H1 (cell line): ENCODE data around the gene PRKAB1. TPM values are rescaled to one million over a fixed set of nuclear protein-coding genes. Genes with fewer than 3 reads are reported as not detected.

Experiments
- CTCF ChIA-PET: fragments of 300-600 bp; sonication (Branson Sonifier 250); formaldehyde crosslinking; loops from one replicate; lab custom pipeline; 2021; ENCODE audit not compliant: partially characterized antibody; lab: Charles Lee
- POLR2A ChIA-PET: fragments of 300-600 bp; sonication (Branson Sonifier 250); formaldehyde crosslinking; loops from one replicate; lab custom pipeline; 2021; ENCODE audit warnings: inconsistent platforms; ENCODE audit not compliant: partially characterized antibody; lab: Charles Lee
- DNase-seq, 2 experiments: peaks; one replicate each; pipeline versions ENCODE4 v3.0.0 to v3.0.0-alpha.2; 2010 to 2022; ENCODE audit warnings: low spot score in 2 of 2, low read depth in 1 of 2, mixed read lengths in 1 of 2
- FAIRE-seq: peaks from 2 replicates; lab custom pipeline; 2011; peaks lifted over from hg19 to GRCh38; lab: Jason Lieb, UNC
- H2AFZ ChIP-seq: 2 replicates; pipeline ENCODE4 v1.8.1; 2012; ENCODE audit warnings: low read length, inconsistent platforms
- H2AK5ac ChIP-seq: 2 replicates; pipeline ENCODE4 v1.6.1; 2013; ENCODE audit warnings: low read depth, low read length
- H2BK120ac ChIP-seq: replicated peaks from 2 replicates; pipeline ENCODE3; 2013; ENCODE audit warnings: low read depth, low read length, inconsistent platforms
- H2BK12ac ChIP-seq: 2 replicates; pipeline ENCODE4 v1.6.1; 2013; ENCODE audit warnings: low read depth, low read length
- H2BK15ac ChIP-seq: 2 replicates; pipeline ENCODE4 v1.6.1; 2013; ENCODE audit warnings: low read length
- H2BK20ac ChIP-seq: 2 replicates; pipeline ENCODE4 v1.6.1; 2013; ENCODE audit warnings: low read length
- H2BK5ac ChIP-seq: 2 replicates; pipeline ENCODE4 v1.6.1; 2013; ENCODE audit warnings: low read depth, low read length
- H3K14ac ChIP-seq: 2 replicates; pipeline ENCODE4 v1.6.1; 2013; ENCODE audit warnings: inconsistent platforms; ENCODE audit not compliant: insufficient read length
- H3K18ac ChIP-seq: 2 replicates; pipeline ENCODE4 v1.6.1; 2013; ENCODE audit warnings: low read length; ENCODE audit errors: extremely low read depth
- H3K23ac ChIP-seq: 2 replicates; pipeline ENCODE4 v1.6.1; 2013; ENCODE audit warnings: inconsistent platforms; ENCODE audit not compliant: insufficient read length
- H3K23me2 ChIP-seq: 2 replicates; pipeline ENCODE4 v1.6.1; 2013; ENCODE audit warnings: low read depth, low read length
- H3K27ac ChIP-seq: 2 replicates; pipeline ENCODE4 v1.6.1; 2011; ENCODE audit warnings: low read depth, low read length, inconsistent platforms
- H3K27me3 ChIP-seq, 4 experiments: replicated peaks in 1 of 4; 1 replicate in 1 of 4; 2 replicates in 3 of 4; pipeline versions ENCODE4 v1.6.1 to v1.8.1; 2011 to 2013; ENCODE audit warnings: low read length in 3 of 4, mild to moderate bottlenecking in 3 of 4, inconsistent platforms in 2 of 4, mixed read lengths in 2 of 4, moderate library complexity in 1 of 4; ENCODE audit not compliant: control insufficient read depth in 3 of 4, insufficient read depth in 3 of 4; ENCODE audit errors: extremely low read depth in 1 of 4
- H3K36me3 ChIP-seq, 4 experiments: 2 replicates each; pipeline versions ENCODE4 v1.6.1 to v1.8.1; 2011 to 2013; ENCODE audit warnings: mild to moderate bottlenecking in 4 of 4, low read length in 3 of 4, moderate library complexity in 2 of 4, control low read depth in 1 of 4, inconsistent platforms in 1 of 4; ENCODE audit not compliant: insufficient read depth in 4 of 4, control insufficient read depth in 2 of 4
- H3K4ac ChIP-seq: replicated peaks from 2 replicates; pipeline ENCODE3; 2013; ENCODE audit warnings: low read length, low read depth, mixed read lengths, inconsistent platforms; ENCODE audit not compliant: insufficient read length
- H3K4me1 ChIP-seq, 4 experiments: replicated peaks in 1 of 4; 1 replicate in 1 of 4; 2 replicates in 3 of 4; pipeline versions ENCODE4 v1.6.1 to v1.8.1; 2011 to 2013; ENCODE audit warnings: low read length in 3 of 4, inconsistent platforms in 2 of 4, mixed read lengths in 1 of 4; ENCODE audit not compliant: insufficient read depth in 4 of 4, control insufficient read depth in 3 of 4
- H3K4me2 ChIP-seq, 2 experiments: 2 replicates each; pipeline versions ENCODE4 v1.6.1 to v1.8.1; 2011 to 2013; ENCODE audit warnings: low read depth in 2 of 2, low read length in 2 of 2, control low read depth in 1 of 2, inconsistent platforms in 1 of 2, mild to moderate bottlenecking in 1 of 2; ENCODE audit not compliant: insufficient read depth in 1 of 2
- H3K4me3 ChIP-seq, 4 experiments: fragments of 200-600, 300-600 bp in 1 of 4; sonication (generic), shearing (Covaris generic), sonication (Bioruptor Twin) in 1 of 4; 2 replicates each; pipeline versions ENCODE4 v1.5.1 to v1.8.1; 2011 to 2016; ENCODE audit warnings: low read length in 4 of 4, low read depth in 3 of 4, control low read depth in 2 of 4, inconsistent platforms in 2 of 4, mild to moderate bottlenecking in 2 of 4, mixed read lengths in 1 of 4, moderate library complexity in 1 of 4; ENCODE audit not compliant: insufficient read depth in 2 of 4; ENCODE audit errors: extremely low read depth in 1 of 4
- H3K56ac ChIP-seq: replicated peaks from 2 replicates; pipeline ENCODE3; 2013; ENCODE audit warnings: low read depth, mild to moderate bottlenecking, mixed read lengths, low read length, inconsistent platforms; ENCODE audit not compliant: insufficient read length
- H3K79me1 ChIP-seq: 2 replicates; pipeline ENCODE4 v1.6.1; 2013; ENCODE audit warnings: low read depth, low read length, control low read depth
- H3K79me2 ChIP-seq, 2 experiments: 2 replicates each; pipeline versions ENCODE4 v1.6.1 to v1.8.1; 2012 to 2013; ENCODE audit warnings: low read length in 2 of 2, mild to moderate bottlenecking in 2 of 2, inconsistent platforms in 1 of 2; ENCODE audit not compliant: insufficient read depth in 2 of 2, control insufficient read depth in 1 of 2
- H3K9ac ChIP-seq, 4 experiments: replicated peaks in 1 of 4; 1 replicate in 1 of 4; 2 replicates in 3 of 4; pipeline versions ENCODE4 v1.6.1 to v1.8.1; 2011 to 2013; ENCODE audit warnings: low read depth in 3 of 4, low read length in 3 of 4, control low read depth in 2 of 4, mild to moderate bottlenecking in 2 of 4, moderate library complexity in 2 of 4, inconsistent platforms in 1 of 4; ENCODE audit errors: extremely low read depth in 1 of 4
- H3K9me3 ChIP-seq, 2 experiments: 2 replicates each; pipeline versions ENCODE4 v1.6.1 to v1.8.1; 2012 to 2013; ENCODE audit warnings: mild to moderate bottlenecking in 2 of 2, moderate library complexity in 2 of 2, control low read depth in 1 of 2, inconsistent platforms in 1 of 2, low read depth in 1 of 2, low read length in 1 of 2, mixed read lengths in 1 of 2; ENCODE audit not compliant: insufficient read depth in 2 of 2
- H4K20me1 ChIP-seq, 2 experiments: replicated peaks in 1 of 2; 2 replicates each; pipeline versions ENCODE3 to v1.8.1; 2011 to 2013; ENCODE audit warnings: inconsistent platforms in 2 of 2, low read length in 2 of 2, mild to moderate bottlenecking in 1 of 2; ENCODE audit not compliant: insufficient read depth in 2 of 2, control insufficient read depth in 1 of 2
- H4K5ac ChIP-seq: 2 replicates; pipeline ENCODE4 v1.6.1; 2013; ENCODE audit warnings: low read length, low read depth, mixed read lengths, inconsistent platforms; ENCODE audit not compliant: insufficient read length
- H4K8ac ChIP-seq: 2 replicates; pipeline ENCODE4 v1.8.0; 2013; ENCODE audit warnings: mild to moderate bottlenecking, moderate library complexity, low read length, inconsistent platforms; ENCODE audit not compliant: insufficient read depth; ENCODE audit errors: extremely low read depth
- H4K91ac ChIP-seq: replicated peaks from 2 replicates; pipeline ENCODE3; 2013; ENCODE audit warnings: low read length, mixed read lengths, inconsistent platforms; ENCODE audit not compliant: insufficient read length
- NRF1 ChIP-seq: IDR thresholded peaks from 2 replicates; pipeline ENCODE4 v1.6.1; 2011; ENCODE audit warnings: mild to moderate bottlenecking, low read depth, low read length, improper control_type of control experiment
- WGBS, 2 experiments: shearing (Covaris generic) in 1 of 2; methylation state at CpG; one replicate each; pipeline versions ENCODE4 v1.1.6 to v1.1.7; 2013 to 2015; ENCODE audit warnings: low lambda C conversion rate in 2 of 2, mixed read lengths in 2 of 2, inconsistent platforms in 1 of 2, low coverage in 1 of 2, missing lambda C conversion rate in 1 of 2; ENCODE audit not compliant: insufficient replicate concordance in 2 of 2, insufficient coverage in 1 of 2, insufficient read length in 1 of 2; ENCODE audit errors: extremely low coverage in 1 of 2, missing lambda C conversion rate in 1 of 2; 5-methylcytosine and 5-hydroxymethylcytosine counted together
- polyA plus RNA-seq, 7 experiments: library from polyadenylated mRNA; depleted of rRNA in 3 of 7; stranded (reverse) in 5 of 7; unstranded in 2 of 7; fragments of >200 nt in 5 of 7; fragments of 200-250 nt in 2 of 7; gene quantifications; 1 replicate in 5 of 7; 2 replicates in 1 of 7; 4 replicates in 1 of 7; pipeline versions ENCODE4 v1.2.1 to v1.2.3, GENCODE V29; 2011 to 2013; ENCODE audit warnings: missing spikeins in 2 of 7, mixed read lengths in 2 of 7
- total RNA-seq: library from RNA; stranded (reverse); fragmentation: NEBNext Ultra II Directional; extraction: Animal tissue kit (Norgen Biotek cat#: 25700); gene quantifications from 2 replicates; pipeline ENCODE4 v1.2.1, GENCODE V29; 2021
- TF ChIP-seq, protein P1 (sequence below): IDR thresholded peaks from 2 replicates; pipeline ENCODE4 v1.6.1; 2012; ENCODE audit warnings: inconsistent platforms

PRKAB1 gene
- total and polyA plus RNA-seq, 2 of the 8 experiments (the other 6 are each of a cell fraction or from before 2014, with no cell fraction given), result 24.0 to 32.1 TPM

DNA sequence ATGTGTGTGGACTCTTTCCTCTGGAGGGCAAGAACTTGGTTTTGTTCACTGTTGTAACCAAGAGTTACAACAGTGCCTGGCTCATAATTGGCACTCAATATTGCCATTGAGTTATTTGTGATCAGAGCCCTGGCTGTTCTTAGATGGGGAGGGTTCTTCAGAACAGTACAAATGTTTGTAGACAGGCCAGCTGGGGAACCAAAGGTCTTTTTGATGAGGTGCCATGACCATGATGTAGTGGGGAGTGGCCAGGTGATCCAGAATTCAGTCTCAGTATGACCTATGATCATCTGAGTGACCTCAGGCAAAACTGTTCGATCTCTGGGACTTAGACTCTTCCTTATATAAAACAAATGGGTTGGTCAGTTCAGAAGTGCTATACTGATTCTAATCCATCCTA, 3.3 kb upstream of the PRKAB1 start:
- H3K4me1 ChIP-seq, result peaks cover 0 to 5% (median 1%) of the 10 kb centered on the region in 4 experiments; a peak in 2 of 7 replicates
- TF ChIP-seq, protein P1, sequence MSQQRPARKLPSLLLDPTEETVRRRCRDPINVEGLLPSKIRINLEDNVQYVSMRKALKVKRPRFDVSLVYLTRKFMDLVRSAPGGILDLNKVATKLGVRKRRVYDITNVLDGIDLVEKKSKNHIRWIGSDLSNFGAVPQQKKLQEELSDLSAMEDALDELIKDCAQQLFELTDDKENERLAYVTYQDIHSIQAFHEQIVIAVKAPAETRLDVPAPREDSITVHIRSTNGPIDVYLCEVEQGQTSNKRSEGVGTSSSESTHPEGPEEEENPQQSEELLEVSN, result no peak
- TF ChIP-seq NRF1, result no peak
- no peak overlapping the region for H3K14ac ChIP-seq
- H4K8ac ChIP-seq, result no peak overlapping the region
- ChIA-PET CTCF (interaction anchor here (1.0 to 2.9 kb wide), 4 partner anchors 9 to 22 kb away, joined by 3 to 12 read pairs (median 5); no protein-coding TSS in a partner anchor), POLR2A (no interaction called here)
- H2AFZ ChIP-seq, result no peak overlapping the region
- no peak overlapping the region for H3K56ac ChIP-seq
- DNase-seq (no peak), FAIRE-seq (no peak)
- peaks cover 4% of the 10 kb centered on the region; the same call in 1 of the 2 replicates for H3K23me2 ChIP-seq
- H2BK12ac ChIP-seq, result no peak overlapping the region
- H4K91ac ChIP-seq, result no peak overlapping the region
- peaks cover 0 to 11% of the 10 kb centered on the region in 2 experiments; a peak in 3 of 4 replicates for H3K79me2 ChIP-seq
- no peak overlapping the region for H3K27ac ChIP-seq
- H3K4ac ChIP-seq, result no peak overlapping the region
- no peak overlapping the region for H3K4me3 ChIP-seq
- H3K18ac ChIP-seq, result no peak overlapping the region
- no peak overlapping the region for H3K23ac ChIP-seq
- no peak overlapping the region for H3K4me2 ChIP-seq
- no peaks in the 10 kb centered on the region for H4K20me1 ChIP-seq
- 82% methylated on average over 1 of the region's 1 CpG; no CpG with 5 or more reads in 1 of the 2 experiments for WGBS, 2 experiments
- H2BK15ac ChIP-seq, result no peak overlapping the region
- H3K79me1 ChIP-seq, result no peaks in the 10 kb centered on the region
- H4K5ac ChIP-seq, result no peak overlapping the region
- no peak overlapping the region for H3K9ac ChIP-seq
- no peak overlapping the region for H2BK120ac ChIP-seq
- H3K27me3 ChIP-seq, result no peaks in the 10 kb centered on the region; a peak in 1 of 7 replicates
- no peaks in the 10 kb centered on the region for H3K9me3 ChIP-seq
- no peak overlapping the region for H2AK5ac ChIP-seq
- no peak overlapping the region for H2BK20ac ChIP-seq
- peaks cover 0 to under 1% (median 0%) of the 10 kb centered on the region in 4 experiments; a peak in 1 of 8 replicates for H3K36me3 ChIP-seq
- no peak overlapping the region for H2BK5ac ChIP-seq
